CD4-positive, alpha-beta T cell treated with Interferon alpha-2 for 1 hour (primary cell): ENCODE measurements around the gene SBNO2.
"Not testable (repeated sequence)": the region's sequence is repeated elsewhere in the genome, so short reads cannot be mapped to it uniquely, and the experiment has no call there.

Experiments
- DNase-seq, 2 donors: peaks; one replicate each; pipeline ENCODE4 v3.0.0-alpha.2; 2020 to 2022

SBNO2 gene

GRCh38 chr19:1116726-1117581 lies 57.1 kb downstream of the SBNO2 start:
- DNase-seq = no peak

GRCh38 chr19:1115646-1116420 lies 58.2 kb downstream of the SBNO2 start:
- no peak for DNase-seq

DNA sequence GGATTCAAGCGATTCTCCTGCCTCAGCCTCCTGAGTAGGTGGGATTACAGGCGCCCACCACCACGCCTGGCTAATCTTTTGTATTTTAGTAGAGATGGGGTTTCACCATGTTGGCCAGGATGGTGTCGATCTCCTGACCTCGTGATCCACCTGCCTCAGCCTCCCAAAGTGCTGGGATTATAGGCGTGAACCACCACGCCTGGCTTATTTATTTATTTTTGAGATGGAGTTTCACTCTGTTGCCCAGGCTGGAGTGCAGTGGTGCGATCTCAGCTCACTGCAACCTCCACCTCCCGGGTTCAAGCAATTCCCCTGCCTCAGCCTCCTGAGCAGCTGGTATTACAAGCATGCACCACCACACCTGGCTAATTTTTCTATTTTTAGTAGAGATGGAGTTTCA lies 59.3 kb downstream of the SBNO2 start:
- not testable (repeated sequence) for DNase-seq

DNA sequence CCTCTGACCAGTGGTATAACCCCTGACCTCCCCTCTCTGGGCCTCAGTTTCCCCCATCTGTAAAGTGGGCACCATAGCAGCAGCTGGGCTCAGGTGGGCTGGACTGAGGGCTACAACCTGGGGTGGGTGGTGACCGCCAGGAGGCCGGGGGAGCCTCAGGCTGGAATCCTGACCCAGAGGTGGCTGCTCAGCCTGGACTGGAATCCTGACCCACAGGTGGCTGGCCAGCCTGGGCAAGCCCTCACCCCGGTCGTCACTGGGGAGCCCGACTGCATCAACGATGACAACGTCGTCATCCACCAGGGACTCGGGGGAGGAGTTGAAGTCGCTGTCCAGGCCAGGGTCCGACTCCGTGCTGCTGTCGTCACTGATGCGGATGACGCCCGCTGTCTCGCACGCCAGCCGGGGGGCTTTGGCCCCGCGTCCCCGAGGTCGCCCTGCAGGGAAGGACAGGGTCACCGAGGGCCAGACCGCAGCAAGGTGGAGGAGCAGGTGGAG lies 60.0 kb downstream of the SBNO2 start:
- DNase-seq = no peak

DNA sequence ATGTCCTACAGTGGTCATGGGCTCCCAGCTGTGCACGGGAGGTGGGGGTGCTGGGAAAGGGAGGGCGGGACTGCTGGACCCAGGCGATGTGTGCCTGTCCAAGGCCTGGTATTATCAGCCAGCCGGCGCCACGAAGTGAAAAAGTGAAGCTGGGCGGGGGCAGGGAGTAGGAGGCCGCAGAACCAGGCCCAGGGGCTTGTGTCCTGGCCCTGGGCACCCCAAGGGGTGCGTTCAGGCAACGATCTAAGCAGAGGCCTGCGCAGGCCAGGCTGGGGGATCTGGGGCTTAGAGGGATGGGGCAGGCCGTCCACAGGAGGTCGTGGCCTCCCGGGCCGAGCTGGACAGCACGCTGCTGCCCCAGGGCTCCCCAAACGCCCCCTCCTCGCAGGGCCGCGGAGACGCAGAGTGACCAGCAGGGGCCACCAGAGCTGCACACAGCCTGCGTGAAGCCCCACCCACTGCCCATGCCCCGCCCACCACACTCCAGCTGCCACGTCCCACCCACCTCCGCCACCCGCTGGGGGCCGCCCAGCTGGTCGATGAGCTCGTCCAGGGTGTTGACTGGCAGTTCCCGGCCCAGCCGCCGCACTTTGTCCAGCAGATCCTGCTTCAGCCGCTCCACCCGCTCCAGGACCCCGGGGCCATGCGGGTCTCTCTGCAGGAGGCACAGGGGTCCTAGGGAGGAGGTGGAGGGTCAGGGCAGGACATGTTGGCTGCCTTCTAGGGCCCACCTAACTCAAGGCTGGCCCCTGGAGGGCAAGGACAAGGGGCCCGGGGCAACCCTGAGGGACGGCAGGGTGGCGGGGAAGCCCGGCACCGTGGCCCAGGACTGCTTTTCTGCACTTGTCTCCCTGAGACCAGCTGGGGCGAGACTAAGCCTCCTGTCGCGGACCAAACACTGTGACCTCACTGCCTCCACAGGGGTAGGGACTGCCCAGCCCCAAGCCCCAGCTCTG lies 60.8 kb downstream of the SBNO2 start:
- peak; percentile 89 for DNase-seq

DNA sequence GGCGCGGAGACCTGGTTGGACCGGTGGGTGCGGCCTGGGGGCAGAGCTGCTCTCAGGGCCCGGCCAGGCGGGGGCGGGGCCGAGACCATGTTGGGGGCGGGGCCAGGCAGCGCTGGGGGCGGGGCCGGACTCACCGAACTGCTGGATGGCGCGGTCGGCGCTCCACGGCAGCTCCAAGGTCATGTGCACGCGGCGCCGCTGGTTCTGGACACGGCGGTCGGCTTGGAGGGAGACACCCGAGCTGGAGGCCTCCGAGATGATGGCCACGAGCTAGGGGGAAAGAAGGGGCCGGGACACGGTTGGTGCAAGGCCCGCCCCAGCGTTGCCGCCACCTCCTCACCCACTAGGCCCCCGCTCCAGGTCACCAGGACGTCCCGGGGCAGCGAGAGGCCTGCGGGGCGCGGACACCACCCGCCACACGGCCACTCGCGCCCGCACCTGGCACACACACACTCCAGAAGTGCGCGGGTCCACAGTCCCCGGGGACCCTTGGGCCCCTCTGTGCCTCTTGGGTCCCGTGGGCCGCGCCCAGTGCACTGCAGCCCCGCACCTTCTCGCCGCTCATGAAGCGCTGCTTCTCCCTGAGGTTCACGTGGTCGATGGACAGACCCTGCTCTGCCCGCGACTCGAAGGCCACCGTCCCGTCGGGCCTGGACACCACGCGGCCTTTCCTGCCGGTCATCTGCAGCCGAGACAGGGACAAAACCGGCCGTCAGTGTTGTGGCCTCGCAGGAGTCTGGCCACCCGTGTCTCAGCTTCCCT lies 61.6 kb downstream of the SBNO2 start:
- no peak for DNase-seq

DNA sequence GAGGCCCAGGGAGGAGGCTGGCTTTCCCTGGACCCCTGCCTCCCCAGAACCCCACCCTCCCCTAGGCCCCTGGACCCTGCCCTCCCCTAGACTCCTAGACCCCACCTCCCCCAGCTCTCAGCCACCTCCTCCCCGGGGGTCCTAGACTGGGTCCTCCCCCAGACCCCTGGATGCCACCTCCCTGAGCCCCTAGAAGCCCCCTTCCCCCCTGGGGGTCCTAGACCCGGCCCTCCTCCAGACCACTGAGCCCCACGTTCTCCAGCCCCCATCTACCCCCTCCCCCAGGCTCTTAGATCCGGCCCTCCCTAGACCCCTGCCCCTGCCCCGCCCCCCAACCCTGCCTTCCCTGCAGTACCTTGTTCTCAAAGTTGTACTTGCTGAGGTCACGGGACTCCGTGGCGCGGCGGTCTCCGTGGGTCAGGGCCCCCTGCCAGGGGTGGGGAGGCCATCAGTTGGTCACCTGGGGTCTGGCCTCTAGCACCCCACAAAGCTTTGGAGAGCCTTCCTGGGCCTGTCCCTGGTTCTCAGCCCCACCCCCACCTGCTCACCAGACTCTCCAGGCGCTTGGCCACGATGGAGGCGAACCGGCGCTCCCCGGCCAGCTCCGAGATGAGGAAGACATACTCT lies 62.3 kb downstream of the SBNO2 start:
- DNase-seq = no peak

- DNase-seq = no peak
These were observed 63.0 kb downstream of the SBNO2 start for GRCh38 chr19:1110809-1111640.

GRCh38 chr19:1109697-1110671 lies 64.1 kb downstream of the SBNO2 start:
- no peak for DNase-seq

GRCh38 chr19:1109032-1109551 lies 65.0 kb downstream of the SBNO2 start:
- no peak for DNase-seq

GRCh38 chr19:1108291-1109031 lies 65.6 kb downstream of the SBNO2 start:
- DNase-seq = no peak

- no peak for DNase-seq
These were observed 66.3 kb downstream of the SBNO2 start for GRCh38 chr19:1107661-1108261.

- no peak for DNase-seq
These were observed 67.0 kb downstream of the SBNO2 start for GRCh38 chr19:1106841-1107660.

DNA sequence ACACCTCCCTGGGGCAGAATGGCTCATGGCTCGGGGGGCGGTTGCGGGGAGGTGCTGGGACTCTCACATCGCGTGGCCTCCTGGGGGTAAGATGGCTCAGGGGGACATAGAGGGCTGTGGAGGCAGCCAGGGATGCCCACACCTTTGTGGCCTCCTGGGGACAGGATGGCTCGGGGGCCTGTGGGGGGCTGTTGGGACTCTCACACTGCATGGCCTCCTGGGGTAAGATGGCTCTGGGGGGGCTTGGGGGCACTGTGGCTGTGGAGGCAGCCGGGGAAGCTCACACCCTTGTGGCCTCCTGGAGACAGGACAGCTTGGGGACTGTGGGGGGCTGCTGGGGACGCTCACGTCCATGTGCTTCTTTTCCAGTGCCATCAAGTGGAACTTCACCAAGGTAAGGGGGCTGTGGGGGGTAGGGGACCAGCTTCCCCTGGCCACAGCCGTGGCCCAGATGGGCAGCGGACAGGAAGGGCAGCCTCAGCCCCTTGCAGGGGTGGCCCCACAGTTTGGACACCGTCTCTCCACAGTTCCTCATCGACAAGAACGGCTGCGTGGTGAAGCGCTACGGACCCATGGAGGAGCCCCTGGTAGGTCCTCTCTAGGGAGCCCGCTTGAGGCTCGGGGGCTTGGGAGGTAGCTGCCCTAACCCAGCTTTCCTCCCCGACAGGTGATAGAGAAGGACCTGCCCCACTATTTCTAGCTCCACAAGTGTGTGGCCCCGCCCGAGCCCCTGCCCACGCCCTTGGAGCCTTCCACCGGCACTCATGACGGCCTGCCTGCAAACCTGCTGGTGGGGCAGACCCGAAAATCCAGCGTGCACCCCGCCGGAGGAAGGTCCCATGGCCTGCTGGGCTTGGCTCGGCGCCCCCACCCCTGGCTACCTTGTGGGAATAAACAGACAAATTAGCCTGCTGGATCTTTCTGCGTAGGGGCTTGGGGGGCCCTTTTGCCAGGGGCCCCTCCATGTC lies 67.9 kb downstream of the SBNO2 start:
- no peak for DNase-seq

DNA sequence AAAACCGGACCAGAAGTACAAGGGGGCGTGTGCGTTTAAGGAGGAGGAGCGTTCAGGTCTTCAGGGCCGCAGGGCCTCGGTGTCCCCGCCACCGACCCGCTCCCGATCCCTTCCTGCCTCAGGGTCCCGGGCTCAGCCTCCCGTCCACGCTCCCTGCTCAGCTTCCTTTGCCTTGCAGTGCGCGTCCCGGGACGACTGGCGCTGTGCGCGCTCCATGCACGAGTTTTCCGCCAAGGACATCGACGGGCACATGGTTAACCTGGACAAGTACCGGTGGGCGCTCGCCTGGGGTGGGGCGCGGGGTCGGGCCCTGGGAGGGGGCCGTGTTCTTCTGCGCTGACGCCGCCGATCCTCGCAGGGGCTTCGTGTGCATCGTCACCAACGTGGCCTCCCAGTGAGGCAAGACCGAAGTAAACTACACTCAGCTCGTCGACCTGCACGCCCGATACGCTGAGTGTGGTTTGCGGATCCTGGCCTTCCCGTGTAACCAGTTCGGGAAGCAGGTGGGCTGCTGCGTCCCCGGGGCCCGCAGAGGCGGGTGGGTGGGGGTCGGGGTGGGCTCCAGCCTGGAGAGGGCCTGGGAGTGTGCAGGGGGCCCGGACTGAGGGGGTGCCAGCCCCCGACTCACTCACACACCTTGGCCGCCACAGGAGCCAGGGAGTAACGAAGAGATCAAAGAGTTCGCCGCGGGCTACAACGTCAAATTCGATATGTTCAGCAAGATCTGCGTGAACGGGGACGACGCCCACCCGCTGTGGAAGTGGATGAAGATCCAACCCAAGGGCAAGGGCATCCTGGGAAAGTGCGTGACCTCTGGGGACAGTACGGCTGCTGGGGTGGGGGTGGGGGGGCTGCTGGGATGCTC lies 68.8 kb downstream of the SBNO2 start:
- DNase-seq = no peak
